Neural cell (in vitro differentiated cells): ENCODE measurements around the gene MSI2. TPM values are rescaled to one million over a fixed set of nuclear protein-coding genes. Genes with fewer than 3 reads are reported as not detected.

Experiments used
- H2AFZ ChIP-seq: fragments of 200-600, 300-800 bp; sonication (generic), shearing (Covaris generic); 2 replicates; pipeline ENCODE4 v1.6.0; 2014; ENCODE audit warnings: low read depth, mild to moderate bottlenecking, antibody characterized with exemption, low read length, moderate library complexity
- H3F3A ChIP-seq: fragments of 200-600 bp; shearing (Covaris generic); 2 replicates; pipeline ENCODE4 v1.6.1; 2016; ENCODE audit warnings: mild to moderate bottlenecking, moderate library complexity, mixed read lengths, antibody characterized with exemption, low read length; ENCODE audit not compliant: insufficient read depth, poor library complexity, severe bottlenecking
- H3K27ac ChIP-seq: fragments of 200-600, 300-800 bp; sonication (generic), shearing (Covaris generic); 2 replicates; pipeline ENCODE4 v1.5.1; 2014; ENCODE audit warnings: mild to moderate bottlenecking, low read length, moderate library complexity
- H3K27me3 ChIP-seq: fragments of 300-800, 200-600 bp; sonication (generic), shearing (Covaris generic); 2 replicates; pipeline ENCODE4 v1.6.0; 2014; ENCODE audit warnings: mild to moderate bottlenecking, low read depth, low read length, moderate library complexity; ENCODE audit not compliant: insufficient read depth
- H3K36me3 ChIP-seq: fragments of 300-800, 200-600 bp; sonication (generic), shearing (Covaris generic); 2 replicates; pipeline ENCODE4 v1.5.1; 2014; ENCODE audit warnings: mild to moderate bottlenecking, antibody characterized with exemption, low read length, moderate library complexity; ENCODE audit not compliant: insufficient read depth
- H3K4me2 ChIP-seq: fragments of 300-800, 200-600 bp; sonication (generic), shearing (Covaris generic); 2 replicates; pipeline ENCODE4 v1.6.0; 2014; ENCODE audit warnings: mild to moderate bottlenecking, low read length
- H3K4me3 ChIP-seq: fragments of 300-800, 200-600 bp; sonication (generic), shearing (Covaris generic); 2 replicates; pipeline ENCODE4 v1.5.1; 2014; ENCODE audit warnings: mild to moderate bottlenecking, low read length, moderate library complexity
- H3K79me2 ChIP-seq: fragments of 200-600 bp; shearing (Covaris generic); replicated peaks from 2 replicates; pipeline ENCODE4 v1.6.0; 2014; ENCODE audit warnings: mild to moderate bottlenecking, low read length, moderate library complexity; ENCODE audit not compliant: insufficient read depth
- H3K9ac ChIP-seq: fragments of 300-800, 200-600 bp; sonication (generic), shearing (Covaris generic); 2 replicates; pipeline ENCODE4 v1.6.1; 2016; ENCODE audit warnings: mild to moderate bottlenecking, low read length, mixed read lengths
- H3K9me2 ChIP-seq: fragments of 200-600 bp; shearing (Covaris generic); 2 replicates; pipeline ENCODE4 v1.6.1; 2016; ENCODE audit warnings: mild to moderate bottlenecking, low read length, mixed read lengths; ENCODE audit not compliant: insufficient read depth
- H3K9me3 ChIP-seq: fragments of 200-600, 300-800 bp; sonication (generic), shearing (Covaris generic); 2 replicates; pipeline ENCODE4 v1.6.1; 2016; ENCODE audit warnings: mild to moderate bottlenecking, mixed run types, low read length, moderate library complexity, mixed read lengths
- H4K20me1 ChIP-seq: fragments of 200-600 bp; shearing (Covaris generic); 2 replicates; pipeline ENCODE4 v1.6.1; 2016; ENCODE audit warnings: mild to moderate bottlenecking, mixed run types; ENCODE audit not compliant: insufficient read depth
- CTCF ChIP-seq: fragments of 450-650 bp; IDR thresholded peaks from 2 replicates; pipeline ENCODE4 v1.5.1; 2014; ENCODE audit warnings: antibody characterized with exemption, mild to moderate bottlenecking, moderate library complexity; ENCODE audit not compliant: poor library complexity, severe bottlenecking
- EP300 ChIP-seq: fragments of 450-650 bp; conservative IDR thresholded peaks from 2 replicates; pipeline ENCODE4 v1.6.1; 2014; ENCODE audit warnings: antibody characterized with exemption, mild to moderate bottlenecking, moderate library complexity; ENCODE audit not compliant: poor library complexity, severe bottlenecking
- EZH2 ChIP-seq: fragments of 200-600, 300-800 bp; shearing (Covaris generic), sonication (generic); IDR thresholded peaks from 2 replicates; pipeline ENCODE4 v1.6.1; 2014; ENCODE audit warnings: antibody characterized with exemption, low read length, borderline replicate concordance, mild to moderate bottlenecking; ENCODE audit not compliant: insufficient read depth, poor library complexity, severe bottlenecking
- MXI1 ChIP-seq: fragments of 450-650 bp; conservative IDR thresholded peaks from 2 replicates; pipeline ENCODE4 v1.6.1; 2014; ENCODE audit warnings: antibody characterized with exemption, mild to moderate bottlenecking; ENCODE audit not compliant: poor library complexity, severe bottlenecking
- POLR2AphosphoS5 ChIP-seq: IDR thresholded peaks from 2 replicates; pipeline ENCODE4 v1.6.1; 2012
- RAD21 ChIP-seq: fragments of 450-650 bp; conservative IDR thresholded peaks from 2 replicates; pipeline ENCODE4 v1.6.1; 2014; ENCODE audit warnings: antibody characterized with exemption, mild to moderate bottlenecking, moderate library complexity
- REST ChIP-seq: IDR thresholded peaks from 2 replicates; pipeline ENCODE4 v1.6.1; 2012; ENCODE audit warnings: borderline replicate concordance
- SMC3 ChIP-seq: fragments of 450-650 bp; conservative IDR thresholded peaks from 2 replicates; pipeline ENCODE4 v1.6.1; 2014; ENCODE audit warnings: antibody characterized with exemption, mild to moderate bottlenecking, moderate library complexity; ENCODE audit not compliant: poor library complexity
- TAF1 ChIP-seq: IDR thresholded peaks from 2 replicates; pipeline ENCODE4 v1.6.1; 2012; ENCODE audit warnings: low read depth
- polyA plus RNA-seq: library from polyadenylated mRNA; depleted of rRNA; stranded (reverse); fragments of >200 nt; gene quantifications from 2 replicates; pipeline ENCODE4 v1.2.3, GENCODE V29; 2014

MSI2 gene
- polyA plus RNA-seq, 1 donor from 2014 or later, result 61.4 TPM

DNA sequence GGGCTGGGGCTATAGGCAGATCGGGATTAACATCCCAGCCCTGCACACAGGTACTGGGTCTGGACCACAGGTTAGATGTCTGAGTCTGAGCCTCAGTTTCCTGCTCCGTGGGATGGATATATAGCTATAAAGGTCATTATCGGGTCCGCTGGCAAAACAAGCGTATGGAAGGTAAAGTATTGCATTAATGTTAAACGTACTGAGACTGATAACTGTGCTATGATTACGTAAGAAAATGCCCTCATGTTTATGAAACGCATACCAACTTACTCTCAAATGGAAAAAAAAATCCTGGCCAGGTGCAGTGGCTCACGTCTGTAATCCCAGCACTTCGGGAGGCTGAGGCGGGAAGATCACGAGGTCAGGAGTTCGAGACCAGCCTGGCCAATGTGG is 353.6 kb downstream of the MSI2 start:
- no peaks in the 10 kb centered on the region for H3K9me3 ChIP-seq
- H3K27ac ChIP-seq, result no peak overlapping the region
- H3F3A ChIP-seq, result no peaks in the 10 kb centered on the region
- H3K27me3 ChIP-seq, result no peaks in the 10 kb centered on the region
- no peak for TF ChIP-seq MXI1
- no peak for TF ChIP-seq EP300
- no peak for TF ChIP-seq SMC3
- TF ChIP-seq CTCF, result no peak
- no peak for TF ChIP-seq REST
- no peak for TF ChIP-seq EZH2
- no peak for TF ChIP-seq TAF1
- no peak for TF ChIP-seq RAD21
- no peak for TF ChIP-seq POLR2AphosphoS5
- no peaks in the 10 kb centered on the region for H3K9me2 ChIP-seq
- no peak overlapping the region for H2AFZ ChIP-seq
- no peak overlapping the region for H3K4me3 ChIP-seq
- no peak overlapping the region for H3K9ac ChIP-seq
- no peak overlapping the region for H3K4me2 ChIP-seq
- H3K79me2 ChIP-seq, result peaks cover 4% of the 10 kb centered on the region
- no peaks in the 10 kb centered on the region for H4K20me1 ChIP-seq
- H3K36me3 ChIP-seq, result no peaks in the 10 kb centered on the region

- TF ChIP-seq POLR2AphosphoS5 (peak; percentile 17), REST (no peak), RAD21 (no peak), EP300 (no peak), EZH2 (no peak), TAF1 (peak; percentile 32), SMC3 (no peak), CTCF (no peak), MXI1 (no peak)
- Histone ChIP-seq H3K9me2 (no peaks in the 10 kb centered on the region), H4K20me1 (no peaks in the 10 kb centered on the region)
These were observed 356.1 kb downstream of the MSI2 start for GRCh38 chr17:57612202-57613071.

More at GRCh38 chr17:57612202-57613071, 356.1 kb downstream of the MSI2 start:
- Histone ChIP-seq H3K4me2 (peak overlapping the region; percentile 57), H3K36me3 (no peaks in the 10 kb centered on the region), H3K79me2 (no peaks in the 10 kb centered on the region), H3F3A (no peaks in the 10 kb centered on the region), H3K27ac (peak overlapping the region; percentile 70), H3K9ac (peak overlapping the region; percentile 44), H2AFZ (no peak overlapping the region), H3K9me3 (no peaks in the 10 kb centered on the region), H3K27me3 (no peaks in the 10 kb centered on the region), H3K4me3 (peak overlapping the region; percentile 55)
